Mammary microvascular endothelial cell (primary cell): Measurements from ENCODE around the gene NPY4R2. TPM values are rescaled to one million over a fixed set of nuclear protein-coding genes. Genes with fewer than 3 reads are reported as not detected.

Source experiments
- total RNA-seq: library from RNA; depleted of rRNA; stranded (reverse); fragments of >200 nt; gene quantifications from 2 replicates; pipeline ENCODE4 v1.2.3, GENCODE V29; 2015

Gene NPY4R2
- total RNA-seq = not detected in 2 replicates

GRCh38 chr10:47918475-47918874 lies at the start of gene NPY4R2:
Gene NPY4R2 (plus strand): TSS chr10:47918662. CDS start chr10:47921988, 3,326 bp downstream.

Other genes with a start within 250 kb of the NPY4R2 start
- 0.80 TPM in 1 of 2 replicates, not detected in the other for gene SYT15B, start 155.1 kb upstream of the NPY4R2 start, total RNA-seq
- not detected in 2 replicates for gene FAM25C, start 81.1 kb downstream of the NPY4R2 start, total RNA-seq